CD4-positive, alpha-beta memory T cell (primary cell): ENCODE data around the gene ZNF366. TPM values are rescaled to one million over a fixed set of nuclear protein-coding genes. Genes with fewer than 3 reads are reported as not detected.

Experiments used
- CTCF ChIA-PET: fragments of 350-600 bp; sonication (Branson Sonifier 250); formaldehyde crosslinking; loops from one replicate; lab custom pipeline; 2021; ENCODE audit warnings: inconsistent platforms; ENCODE audit not compliant: partially characterized antibody; lab: Charles Lee
- POLR2A ChIA-PET: fragments of 350-600 bp; sonication (Branson Sonifier 250); formaldehyde crosslinking; loops from one replicate; lab custom pipeline; 2021; ENCODE audit not compliant: partially characterized antibody; lab: Charles Lee
- DNase-seq, 5 donors: peaks; one replicate each; pipeline versions ENCODE4 v3.0.0 to v3.0.0-alpha.2; 2020 to 2022; ENCODE audit warnings: mixed read lengths in 1 of 5
- H3K27ac ChIP-seq: one replicate; pipeline ENCODE4 v1.7.0; 2013; ENCODE audit warnings: low read depth, low read length
- H3K27me3 ChIP-seq: 2 replicates; pipeline ENCODE4 v1.7.0; 2013; ENCODE audit warnings: mild to moderate bottlenecking, low read length, moderate library complexity; ENCODE audit not compliant: insufficient read depth
- H3K36me3 ChIP-seq: 2 replicates; pipeline ENCODE4 v1.7.0; 2013; ENCODE audit warnings: mild to moderate bottlenecking, low read length, moderate library complexity; ENCODE audit not compliant: insufficient read depth
- H3K4me1 ChIP-seq: 2 replicates; pipeline ENCODE4 v1.7.0; 2013; ENCODE audit warnings: mild to moderate bottlenecking, low read length, moderate library complexity; ENCODE audit not compliant: insufficient read depth
- H3K4me3 ChIP-seq, 2 donors: one replicate each; pipeline ENCODE4 v1.7.0; 2013; ENCODE audit warnings: low read length in 2 of 2, mild to moderate bottlenecking in 1 of 2
- H3K9me3 ChIP-seq, 2 donors: one replicate each; pipeline ENCODE4 v1.7.0; 2013; ENCODE audit warnings: low read length in 2 of 2, control low read depth in 1 of 2; ENCODE audit not compliant: control insufficient read depth in 1 of 2
- H3K27ac Mint-ChIP-seq, 7 donors: one replicate each; pipeline ENCODE4 v1.8.0; 2020 to 2021; ENCODE audit warnings: mixed read lengths in 7 of 7, mild to moderate bottlenecking in 6 of 7, inconsistent platforms in 3 of 7, moderate library complexity in 3 of 7
- H3K27me3 Mint-ChIP-seq, 2 donors: one replicate each; pipeline ENCODE4 v1.8.0; 2020 to 2021; ENCODE audit warnings: mixed read lengths in 2 of 2
- H3K36me3 Mint-ChIP-seq, 2 donors: one replicate each; pipeline ENCODE4 v1.8.0; 2020 to 2021; ENCODE audit warnings: mixed read lengths in 2 of 2, inconsistent platforms in 1 of 2, mild to moderate bottlenecking in 1 of 2
- H3K4me1 Mint-ChIP-seq, 4 donors: one replicate each; pipeline ENCODE4 v1.8.0; 2020 to 2021; ENCODE audit warnings: mixed read lengths in 4 of 4, mild to moderate bottlenecking in 1 of 4
- H3K4me3 Mint-ChIP-seq, 8 donors: one replicate each; pipeline ENCODE4 v1.8.0; 2020 to 2021; ENCODE audit warnings: mixed read lengths in 8 of 8, mild to moderate bottlenecking in 7 of 8, moderate library complexity in 6 of 8, inconsistent platforms in 3 of 8
- H3K9me3 Mint-ChIP-seq, 8 donors: one replicate each; pipeline ENCODE4 v1.8.0; 2020 to 2021; ENCODE audit warnings: mixed read lengths in 8 of 8, mild to moderate bottlenecking in 5 of 8, inconsistent platforms in 3 of 8, moderate library complexity in 1 of 8
- intact Hi-C: fragments of 100-400 bp; cut with micrococcal nuclease; formaldehyde crosslinking; loops from one replicate; pipeline ENCODE4 v1.15.1; 2023
- polyA plus RNA-seq, 2 donors: library from polyadenylated mRNA; unstranded; fragments of 300-500 nt; fragmentation: Illumina TruSeq; gene quantifications; one replicate each; pipeline ENCODE4 v1.2.3, GENCODE V29; 2021
- total RNA-seq, 2 experiments: library from RNA; stranded (reverse); gene quantifications; one replicate each; pipeline ENCODE4 v1.2.3, GENCODE V29; 2021

ZNF366 gene
- total and polyA plus RNA-seq, 4 experiments from 2014 or later: 0.29 to 0.58 TPM; not detected in 2

GRCh38 chr5:72474046-72474500 lies 33.1 kb downstream of the ZNF366 start:
- ChIA-PET POLR2A (no interaction called here), CTCF (no interaction called here)
- Mint-ChIP-seq H3K4me3 (no peak overlapping the region), H3K27me3 (peaks cover 14 to 25% of the 10 kb centered on the region in 2 donors), H3K36me3 (no peaks in the 10 kb centered on the region), H3K4me1 (no peaks in the 10 kb centered on the region), H3K9me3 (peaks cover 0 to 3% (median 0%) of the 10 kb centered on the region in 8 donors), H3K27ac (no peak overlapping the region)
- intact Hi-C loops: no loop called here
- Histone ChIP-seq H3K36me3 (no peaks in the 10 kb centered on the region), H3K9me3 (no peaks in the 10 kb centered on the region), H3K27ac (no peak overlapping the region), H3K27me3 (no peaks in the 10 kb centered on the region), H3K4me3 (no peak overlapping the region), H3K4me1 (no peaks in the 10 kb centered on the region)
- no peak for DNase-seq

- POLR2A ChIA-PET: no interaction called here
- DNase-seq: no peak
These were observed 34.4 kb downstream of the ZNF366 start for GRCh38 chr5:72472666-72473422.

GRCh38 chr5:72472031-72472430 lies 35.2 kb downstream of the ZNF366 start:
- CTCF ChIA-PET: no interaction called here
- Mint-ChIP-seq H3K4me1 (no peaks in the 10 kb centered on the region), H3K36me3 (no peaks in the 10 kb centered on the region), H3K27me3 (peaks cover 16 to 25% of the 10 kb centered on the region in 2 donors), H3K9me3 (peaks cover 0 to 3% (median 0%) of the 10 kb centered on the region in 8 donors), H3K27ac (no peak overlapping the region), H3K4me3 (no peak overlapping the region)
- Histone ChIP-seq H3K9me3 (no peaks in the 10 kb centered on the region), H3K27ac (no peak overlapping the region), H3K4me1 (no peaks in the 10 kb centered on the region), H3K27me3 (no peaks in the 10 kb centered on the region), H3K4me3 (no peak overlapping the region), H3K36me3 (no peaks in the 10 kb centered on the region)
- intact Hi-C loops: no loop called here
- no peak for DNase-seq
- POLR2A ChIA-PET: no interaction called here

More at GRCh38 chr5:72472666-72473422, 34.4 kb downstream of the ZNF366 start:
- H3K27me3 Mint-ChIP-seq: peaks cover 14 to 25% of the 10 kb centered on the region in 2 donors
- no peaks in the 10 kb centered on the region for H3K36me3 Mint-ChIP-seq
- no peaks in the 10 kb centered on the region for H3K9me3 ChIP-seq
- intact Hi-C loops: no loop called here
- CTCF ChIA-PET: no interaction called here
- no peak overlapping the region for H3K4me3 Mint-ChIP-seq
- H3K4me1 Mint-ChIP-seq: no peaks in the 10 kb centered on the region
- no peaks in the 10 kb centered on the region for H3K4me1 ChIP-seq
- no peak overlapping the region for H3K27ac ChIP-seq
- peaks cover 0 to 3% (median 0%) of the 10 kb centered on the region in 8 donors for H3K9me3 Mint-ChIP-seq
- H3K27me3 ChIP-seq: no peaks in the 10 kb centered on the region
- no peaks in the 10 kb centered on the region for H3K36me3 ChIP-seq
- H3K4me3 ChIP-seq: no peak overlapping the region
- no peak overlapping the region for H3K27ac Mint-ChIP-seq

- Mint-ChIP-seq H3K9me3 (peaks cover 0 to 3% (median 0%) of the 10 kb centered on the region in 8 donors), H3K4me1 (no peaks in the 10 kb centered on the region), H3K4me3 (no peak overlapping the region), H3K27me3 (peaks cover 16 to 20% of the 10 kb centered on the region in 2 donors), H3K27ac (no peak overlapping the region), H3K36me3 (no peaks in the 10 kb centered on the region)
- DNase-seq: no peak
- H3K36me3 ChIP-seq: no peaks in the 10 kb centered on the region
- ChIA-PET POLR2A (no interaction called here), CTCF (no interaction called here)
- no peaks in the 10 kb centered on the region for H3K27me3 ChIP-seq
- H3K9me3 ChIP-seq: no peaks in the 10 kb centered on the region
- no peaks in the 10 kb centered on the region for H3K4me1 ChIP-seq
- intact Hi-C loops: no loop called here
- no peak overlapping the region for H3K27ac ChIP-seq
- H3K4me3 ChIP-seq: no peak overlapping the region
These were observed 36.4 kb downstream of the ZNF366 start for GRCh38 chr5:72470826-72471225.

- H3K9me3 ChIP-seq: no peaks in the 10 kb centered on the region
- no peak overlapping the region for H3K4me3 ChIP-seq
- Mint-ChIP-seq H3K4me3 (no peak overlapping the region), H3K27ac (no peak overlapping the region), H3K27me3 (peaks cover 16 to 20% of the 10 kb centered on the region in 2 donors), H3K4me1 (no peaks in the 10 kb centered on the region), H3K36me3 (no peaks in the 10 kb centered on the region), H3K9me3 (peaks cover 0 to 3% (median 0%) of the 10 kb centered on the region in 8 donors)
- H3K4me1 ChIP-seq: no peaks in the 10 kb centered on the region
- DNase-seq: no peak
- H3K36me3 ChIP-seq: no peaks in the 10 kb centered on the region
- intact Hi-C loops: no loop called here
- H3K27me3 ChIP-seq: no peaks in the 10 kb centered on the region
- POLR2A ChIA-PET: no interaction called here
- CTCF ChIA-PET: no interaction called here
- H3K27ac ChIP-seq: no peak overlapping the region
These were observed 38.6 kb downstream of the ZNF366 start for GRCh38 chr5:72468606-72469005.

- Mint-ChIP-seq H3K4me3 (no peak overlapping the region), H3K9me3 (peaks cover 0 to 3% (median 0%) of the 10 kb centered on the region in 8 donors), H3K4me1 (no peaks in the 10 kb centered on the region), H3K27ac (no peak overlapping the region), H3K36me3 (no peaks in the 10 kb centered on the region), H3K27me3 (peaks cover 15 to 18% of the 10 kb centered on the region in 2 donors)
- DNase-seq: no peak
- POLR2A ChIA-PET: no interaction called here
- intact Hi-C loops: no loop called here
- no peaks in the 10 kb centered on the region for H3K36me3 ChIP-seq
- H3K27ac ChIP-seq: no peak overlapping the region
- H3K4me3 ChIP-seq: no peak overlapping the region
- CTCF ChIA-PET: no interaction called here
- no peaks in the 10 kb centered on the region for H3K27me3 ChIP-seq
- H3K4me1 ChIP-seq: no peaks in the 10 kb centered on the region
- no peaks in the 10 kb centered on the region for H3K9me3 ChIP-seq
These were observed 39.2 kb downstream of the ZNF366 start for GRCh38 chr5:72468024-72468423.

- Histone ChIP-seq H3K4me1 (no peaks in the 10 kb centered on the region), H3K36me3 (no peaks in the 10 kb centered on the region), H3K9me3 (no peaks in the 10 kb centered on the region), H3K27ac (no peak overlapping the region), H3K4me3 (no peak overlapping the region), H3K27me3 (no peaks in the 10 kb centered on the region)
- POLR2A ChIA-PET: no interaction called here
- H3K4me3 Mint-ChIP-seq: no peak overlapping the region
- peaks cover 11 to 18% of the 10 kb centered on the region in 2 donors for H3K27me3 Mint-ChIP-seq
- CTCF ChIA-PET: no interaction called here
- no peak for DNase-seq
- H3K36me3 Mint-ChIP-seq: no peaks in the 10 kb centered on the region
- intact Hi-C loops: no loop called here
- no peaks in the 10 kb centered on the region for H3K4me1 Mint-ChIP-seq
- peaks cover 0 to 3% (median 0%) of the 10 kb centered on the region in 8 donors for H3K9me3 Mint-ChIP-seq
- no peak overlapping the region for H3K27ac Mint-ChIP-seq
These were observed 39.7 kb downstream of the ZNF366 start for GRCh38 chr5:72467461-72467860.
